Neuron (in vitro differentiated cells): ENCODE data around the gene RPRD1B.

Experiments
- H2AFZ ChIP-seq: one replicate; pipeline ENCODE4 v1.6.1; 2013; ENCODE audit warnings: low read depth, mild to moderate bottlenecking, inconsistent platforms, low read length, moderate library complexity
- H3K27me3 ChIP-seq: one replicate; pipeline ENCODE4 v1.6.1; 2013; ENCODE audit warnings: low read length; ENCODE audit not compliant: insufficient read depth
- H3K36me3 ChIP-seq: one replicate; pipeline ENCODE4 v1.6.1; 2013; ENCODE audit warnings: low read length; ENCODE audit not compliant: insufficient read depth
- H3K4me1 ChIP-seq: one replicate; pipeline ENCODE4 v1.6.1; 2013; ENCODE audit warnings: low read length; ENCODE audit not compliant: insufficient read depth
- H3K4me3 ChIP-seq: 2 replicates; pipeline ENCODE4 v1.5.1; 2013; ENCODE audit warnings: mild to moderate bottlenecking, low read length, moderate library complexity
- H3K9me3 ChIP-seq: one replicate; pipeline ENCODE4 v1.6.1; 2013; ENCODE audit warnings: low read length

The RPRD1B gene

GRCh38 chr20:37992802-37993409, 40.6 kb upstream of the RPRD1B start:
- Histone ChIP-seq H3K27me3 (no peaks in the 10 kb centered on the region), H2AFZ (no peak overlapping the region), H3K4me3 (no peak overlapping the region), H3K36me3 (peaks cover 64% of the 10 kb centered on the region), H3K9me3 (no peaks in the 10 kb centered on the region), H3K4me1 (peaks cover 6% of the 10 kb centered on the region)

GRCh38 chr20:37994512-37994911, 39.0 kb upstream of the RPRD1B start:
- peaks cover 68% of the 10 kb centered on the region for H3K36me3 ChIP-seq
- H3K4me3 ChIP-seq, result no peak overlapping the region
- no peak overlapping the region for H2AFZ ChIP-seq
- H3K27me3 ChIP-seq, result no peaks in the 10 kb centered on the region
- peaks cover 5% of the 10 kb centered on the region for H3K4me1 ChIP-seq
- H3K9me3 ChIP-seq, result no peaks in the 10 kb centered on the region

- Histone ChIP-seq H3K4me1 (peaks cover 12% of the 10 kb centered on the region), H3K9me3 (no peaks in the 10 kb centered on the region), H3K36me3 (peaks cover 80% of the 10 kb centered on the region), H3K27me3 (no peaks in the 10 kb centered on the region), H2AFZ (no peak overlapping the region), H3K4me3 (no peak overlapping the region)
Observed at GRCh38 chr20:37995856-37996605, 37.5 kb upstream of the RPRD1B start.

GRCh38 chr20:37997516-37997915, 36.0 kb upstream of the RPRD1B start:
- H3K27me3 ChIP-seq, result no peaks in the 10 kb centered on the region
- peaks cover 83% of the 10 kb centered on the region for H3K36me3 ChIP-seq
- no peak overlapping the region for H3K4me3 ChIP-seq
- H2AFZ ChIP-seq, result no peak overlapping the region
- peaks cover 8% of the 10 kb centered on the region for H3K4me1 ChIP-seq
- no peaks in the 10 kb centered on the region for H3K9me3 ChIP-seq

- H2AFZ ChIP-seq, result no peak overlapping the region
- no peak overlapping the region for H3K4me3 ChIP-seq
- H3K4me1 ChIP-seq, result peaks cover 8% of the 10 kb centered on the region
- H3K36me3 ChIP-seq, result peaks cover 86% of the 10 kb centered on the region
- no peaks in the 10 kb centered on the region for H3K9me3 ChIP-seq
- no peaks in the 10 kb centered on the region for H3K27me3 ChIP-seq
Observed at GRCh38 chr20:37999526-38000263, 33.9 kb upstream of the RPRD1B start.

GRCh38 chr20:38000293-38000692, 33.3 kb upstream of the RPRD1B start:
- H3K9me3 ChIP-seq, result no peaks in the 10 kb centered on the region
- H3K4me3 ChIP-seq, result no peak overlapping the region
- no peaks in the 10 kb centered on the region for H3K27me3 ChIP-seq
- H3K4me1 ChIP-seq, result peaks cover 8% of the 10 kb centered on the region
- no peak overlapping the region for H2AFZ ChIP-seq
- H3K36me3 ChIP-seq, result peaks cover 80% of the 10 kb centered on the region

GRCh38 chr20:38001173-38001875, 32.2 kb upstream of the RPRD1B start:
- Histone ChIP-seq H2AFZ (no peak overlapping the region), H3K27me3 (no peaks in the 10 kb centered on the region), H3K4me3 (no peak overlapping the region), H3K9me3 (no peaks in the 10 kb centered on the region), H3K36me3 (peaks cover 75% of the 10 kb centered on the region), H3K4me1 (peaks cover 8% of the 10 kb centered on the region)

GRCh38 chr20:38001981-38002380, 31.6 kb upstream of the RPRD1B start:
- Histone ChIP-seq H3K4me3 (no peak overlapping the region), H2AFZ (no peak overlapping the region), H3K27me3 (no peaks in the 10 kb centered on the region), H3K9me3 (no peaks in the 10 kb centered on the region), H3K4me1 (peaks cover 8% of the 10 kb centered on the region), H3K36me3 (peaks cover 74% of the 10 kb centered on the region)

GRCh38 chr20:38002422-38002821, 31.1 kb upstream of the RPRD1B start:
- H2AFZ ChIP-seq, result no peak overlapping the region
- no peaks in the 10 kb centered on the region for H3K9me3 ChIP-seq
- peaks cover 8% of the 10 kb centered on the region for H3K4me1 ChIP-seq
- no peak overlapping the region for H3K4me3 ChIP-seq
- H3K27me3 ChIP-seq, result no peaks in the 10 kb centered on the region
- peaks cover 73% of the 10 kb centered on the region for H3K36me3 ChIP-seq

- Histone ChIP-seq H3K36me3 (peaks cover 54% of the 10 kb centered on the region), H3K4me1 (peaks cover 8% of the 10 kb centered on the region), H2AFZ (no peak overlapping the region), H3K27me3 (no peaks in the 10 kb centered on the region), H3K9me3 (no peaks in the 10 kb centered on the region), H3K4me3 (no peak overlapping the region)
Observed at GRCh38 chr20:38004416-38004815, 29.1 kb upstream of the RPRD1B start.

- H2AFZ ChIP-seq, result no peak overlapping the region
- no peaks in the 10 kb centered on the region for H3K27me3 ChIP-seq
- no peak overlapping the region for H3K4me3 ChIP-seq
- H3K36me3 ChIP-seq, result peaks cover 49% of the 10 kb centered on the region
- H3K4me1 ChIP-seq, result no peaks in the 10 kb centered on the region
- no peaks in the 10 kb centered on the region for H3K9me3 ChIP-seq
Observed at GRCh38 chr20:38005903-38006302, 27.6 kb upstream of the RPRD1B start.

GRCh38 chr20:38007526-38007925, 26.0 kb upstream of the RPRD1B start:
- peaks cover 48% of the 10 kb centered on the region for H3K36me3 ChIP-seq
- no peak overlapping the region for H3K4me3 ChIP-seq
- no peak overlapping the region for H2AFZ ChIP-seq
- no peaks in the 10 kb centered on the region for H3K27me3 ChIP-seq
- no peaks in the 10 kb centered on the region for H3K9me3 ChIP-seq
- no peaks in the 10 kb centered on the region for H3K4me1 ChIP-seq
